ENCODE measurements around the gene PAX7. TPM values are rescaled to one million over a fixed set of nuclear protein-coding genes. Genes with fewer than 3 reads are reported as not detected.
A peak's percentile ranks its signal among the peaks of the same experiment; 100 is the strongest.

PAX7 gene
- polyA plus RNA-seq, 1 of the 3 experiments (the other 2 are of a cell fraction): not detected

DNA sequence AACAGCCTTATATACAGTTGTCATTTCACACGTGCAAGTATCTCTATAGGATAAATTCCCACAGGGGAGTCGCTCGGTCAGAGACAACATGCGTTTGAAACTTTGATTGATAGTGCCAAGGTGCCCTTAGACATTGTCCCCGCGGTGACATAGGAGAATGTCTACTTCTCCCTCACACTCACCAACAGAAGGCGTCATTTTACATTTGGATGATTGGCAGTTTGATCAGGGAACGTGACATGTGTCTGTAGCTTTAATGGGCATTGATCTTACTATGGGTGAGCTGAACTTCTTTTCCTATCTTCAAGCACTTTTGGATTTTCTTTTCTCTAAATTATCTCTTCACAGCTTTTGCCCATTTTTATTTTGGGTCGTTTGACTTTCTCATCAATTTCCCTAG, 42.6 kb upstream of the PAX7 start:
- Histone ChIP-seq H3K79me2 (ENCODE audit: insufficient read depth) (no peaks in the 10 kb centered on the region), H3F3A (replicated peaks; ENCODE audit: insufficient read depth) (no peaks in the 10 kb centered on the region), H2AFZ (ENCODE audit: low read depth) (no peak overlapping the region), H3K27ac (ENCODE audit: low read depth in 2 of 2, low read length in 1 of 2) (no peak overlapping the region), H3K4me1 (ENCODE audit: control insufficient read depth in 1 of 2, insufficient read depth in 2 of 2, low read depth in 1 of 2, low read length in 1 of 2) (no peaks in the 10 kb centered on the region; a peak in 1 of 4 replicates), H3K9ac (no peak overlapping the region), H3K9me3 (no peaks in the 10 kb centered on the region), H3K4me2 (no peak overlapping the region), H3K9me2 (no peaks in the 10 kb centered on the region), H3K4me3 (ENCODE audit: low read depth in 2 of 2, low read length in 1 of 2) (no peak overlapping the region), H4K20me1 (ENCODE audit: insufficient read depth) (no peaks in the 10 kb centered on the region), H3K36me3 (replicated peaks in 1 of 2; ENCODE audit: control insufficient read depth in 1 of 2, insufficient read depth in 2 of 2, low read length in 1 of 2) (no peaks in the 10 kb centered on the region), H3K27me3 (ENCODE audit: insufficient read depth) (no peaks in the 10 kb centered on the region; the same call in 1 of the 2 replicates)
- TF ChIP-seq RXRA (IDR thresholded peaks at IDR 0.05; ENCODE audit: borderline replicate concordance, low read depth): no peak
- TF ChIP-seq NFIC (IDR thresholded peaks at IDR 0.05; ENCODE audit: borderline replicate concordance): no peak
- TF ChIP-seq, protein P1, sequence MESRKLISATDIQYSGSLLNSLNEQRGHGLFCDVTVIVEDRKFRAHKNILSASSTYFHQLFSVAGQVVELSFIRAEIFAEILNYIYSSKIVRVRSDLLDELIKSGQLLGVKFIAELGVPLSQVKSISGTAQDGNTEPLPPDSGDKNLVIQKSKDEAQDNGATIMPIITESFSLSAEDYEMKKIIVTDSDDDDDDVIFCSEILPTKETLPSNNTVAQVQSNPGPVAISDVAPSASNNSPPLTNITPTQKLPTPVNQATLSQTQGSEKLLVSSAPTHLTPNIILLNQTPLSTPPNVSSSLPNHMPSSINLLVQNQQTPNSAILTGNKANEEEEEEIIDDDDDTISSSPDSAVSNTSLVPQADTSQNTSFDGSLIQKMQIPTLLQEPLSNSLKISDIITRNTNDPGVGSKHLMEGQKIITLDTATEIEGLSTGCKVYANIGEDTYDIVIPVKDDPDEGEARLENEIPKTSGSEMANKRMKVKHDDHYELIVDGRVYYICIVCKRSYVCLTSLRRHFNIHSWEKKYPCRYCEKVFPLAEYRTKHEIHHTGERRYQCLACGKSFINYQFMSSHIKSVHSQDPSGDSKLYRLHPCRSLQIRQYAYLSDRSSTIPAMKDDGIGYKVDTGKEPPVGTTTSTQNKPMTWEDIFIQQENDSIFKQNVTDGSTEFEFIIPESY (IDR thresholded peaks at IDR 0.05; ENCODE audit: borderline replicate concordance, low read depth): no peak
- no peak for TF ChIP-seq RAD21 (IDR thresholded peaks at IDR 0.05; ENCODE audit: low read length)
- no peak for TF ChIP-seq GABPA (IDR thresholded peaks at IDR 0.05; ENCODE audit: low read depth)
- CTCF ChIA-PET: interaction anchor here (0.7 to 9.8 kb wide), 8 partner anchors 10 to 359 kb away, joined by 3 to 144 read pairs (median 4); no protein-coding TSS in a partner anchor
- DNase-seq: no peak
- POLR2A ChIA-PET: no interaction called here
- 46% methylated on average over 9 of the region's 9 CpGs for WGBS (ENCODE audit: low lambda C conversion rate)

DNA sequence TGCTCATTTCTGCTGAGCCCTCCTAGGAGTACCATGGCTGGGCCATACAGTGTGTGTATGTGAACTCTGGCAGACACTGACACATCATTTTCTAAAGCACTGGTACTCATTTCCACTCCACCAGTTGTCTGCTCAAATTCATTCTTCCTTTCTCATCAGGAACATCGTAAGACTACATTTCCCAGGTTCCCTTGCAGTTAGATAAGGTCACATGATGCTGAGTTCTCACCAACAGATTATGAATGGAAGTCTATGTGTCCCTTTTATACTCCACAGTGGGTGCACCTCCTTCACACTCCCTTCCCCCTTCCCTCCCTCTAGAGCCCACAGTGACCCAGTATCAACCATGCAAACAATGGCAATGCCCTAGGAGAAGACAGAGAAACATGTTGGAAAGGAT, 38.3 kb upstream of the PAX7 start:
- no peaks in the 10 kb centered on the region for H3K9me2 ChIP-seq
- CTCF ChIA-PET: interaction anchor here (0.9 to 3.8 kb wide), 4 partner anchors 8 to 283 kb away, joined by 4 to 25 read pairs (median 12); no protein-coding TSS in a partner anchor
- no peaks in the 10 kb centered on the region for H4K20me1 ChIP-seq (ENCODE audit: insufficient read depth)
- no peak overlapping the region for H3K4me2 ChIP-seq
- DNase-seq: no peak
- POLR2A ChIA-PET: no interaction called here
- H3F3A ChIP-seq (replicated peaks; ENCODE audit: insufficient read depth): no peaks in the 10 kb centered on the region
- no peaks in the 10 kb centered on the region for H3K4me1 ChIP-seq (ENCODE audit: control insufficient read depth in 1 of 2, insufficient read depth in 2 of 2, low read depth in 1 of 2, low read length in 1 of 2)
- no peak overlapping the region for H2AFZ ChIP-seq (ENCODE audit: low read depth)
- H3K9ac ChIP-seq: no peak overlapping the region
- no peaks in the 10 kb centered on the region for H3K79me2 ChIP-seq (ENCODE audit: insufficient read depth)
- WGBS (ENCODE audit: low lambda C conversion rate): 5% methylated on average over 1 of the region's 1 CpG
- no peaks in the 10 kb centered on the region; the same call in 1 of the 2 replicates for H3K27me3 ChIP-seq (ENCODE audit: insufficient read depth)
- no peaks in the 10 kb centered on the region for H3K36me3 ChIP-seq (replicated peaks in 1 of 2; ENCODE audit: control insufficient read depth in 1 of 2, insufficient read depth in 2 of 2, low read length in 1 of 2)
- H3K9me3 ChIP-seq: no peaks in the 10 kb centered on the region
- TF ChIP-seq, protein P2, sequence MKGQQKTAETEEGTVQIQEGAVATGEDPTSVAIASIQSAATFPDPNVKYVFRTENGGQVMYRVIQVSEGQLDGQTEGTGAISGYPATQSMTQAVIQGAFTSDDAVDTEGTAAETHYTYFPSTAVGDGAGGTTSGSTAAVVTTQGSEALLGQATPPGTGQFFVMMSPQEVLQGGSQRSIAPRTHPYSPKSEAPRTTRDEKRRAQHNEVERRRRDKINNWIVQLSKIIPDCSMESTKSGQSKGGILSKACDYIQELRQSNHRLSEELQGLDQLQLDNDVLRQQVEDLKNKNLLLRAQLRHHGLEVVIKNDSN (IDR thresholded peaks at IDR 0.05; ENCODE audit: borderline replicate concordance, low read depth): peak; percentile 74; the same call in 1 of the 2 replicates
- TF ChIP-seq RCOR1 (IDR thresholded peaks at IDR 0.05; ENCODE audit: low read length): no peak
- no peak overlapping the region for H3K27ac ChIP-seq (ENCODE audit: low read depth in 2 of 2, low read length in 1 of 2)
- no peak overlapping the region for H3K4me3 ChIP-seq (ENCODE audit: low read depth in 2 of 2, low read length in 1 of 2)

All from SK-N-SH (cell line).